Gastroesophageal sphincter (tissue), 3 donors: ENCODE results near the gene SEMA3F.

ENCODE experiments used
- CTCF ChIP-seq, 4 experiments: fragments of 200-600 bp in 2 of 4; fragments of 450-650 bp in 2 of 4; sonication (generic) in 1 of 4; IDR thresholded peaks; one replicate each; pipeline ENCODE4 v1.5.1; 2017 to 2019; ENCODE audit warnings: antibody characterized with exemption in 4 of 4, mild to moderate bottlenecking in 2 of 4, moderate library complexity in 2 of 4
- EP300 ChIP-seq: sonication (generic); formaldehyde crosslinking; IDR thresholded peaks from one replicate; pipeline ENCODE4 v1.6.1; 2017; ENCODE audit warnings: antibody characterized with exemption, mild to moderate bottlenecking
- POLR2A ChIP-seq, 2 donors: fragments of 450-650 bp; IDR thresholded peaks; one replicate each; pipeline ENCODE4 v1.6.1; 2017; ENCODE audit warnings: antibody characterized with exemption in 2 of 2, mild to moderate bottlenecking in 2 of 2, moderate library complexity in 1 of 2

GRCh38 chr3:50192124-50192523, 37.0 kb downstream of the SEMA3F start:
- TF ChIP-seq CTCF (IDR thresholded peaks at IDR 0.05) (no peak), POLR2A (IDR thresholded peaks at IDR 0.05) (no peak), EP300 (no peak)
